ENCODE measurements around the gene RGS10.

The RGS10 gene, protein sequence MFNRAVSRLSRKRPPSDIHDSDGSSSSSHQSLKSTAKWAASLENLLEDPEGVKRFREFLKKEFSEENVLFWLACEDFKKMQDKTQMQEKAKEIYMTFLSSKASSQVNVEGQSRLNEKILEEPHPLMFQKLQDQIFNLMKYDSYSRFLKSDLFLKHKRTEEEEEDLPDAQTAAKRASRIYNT

DNA sequence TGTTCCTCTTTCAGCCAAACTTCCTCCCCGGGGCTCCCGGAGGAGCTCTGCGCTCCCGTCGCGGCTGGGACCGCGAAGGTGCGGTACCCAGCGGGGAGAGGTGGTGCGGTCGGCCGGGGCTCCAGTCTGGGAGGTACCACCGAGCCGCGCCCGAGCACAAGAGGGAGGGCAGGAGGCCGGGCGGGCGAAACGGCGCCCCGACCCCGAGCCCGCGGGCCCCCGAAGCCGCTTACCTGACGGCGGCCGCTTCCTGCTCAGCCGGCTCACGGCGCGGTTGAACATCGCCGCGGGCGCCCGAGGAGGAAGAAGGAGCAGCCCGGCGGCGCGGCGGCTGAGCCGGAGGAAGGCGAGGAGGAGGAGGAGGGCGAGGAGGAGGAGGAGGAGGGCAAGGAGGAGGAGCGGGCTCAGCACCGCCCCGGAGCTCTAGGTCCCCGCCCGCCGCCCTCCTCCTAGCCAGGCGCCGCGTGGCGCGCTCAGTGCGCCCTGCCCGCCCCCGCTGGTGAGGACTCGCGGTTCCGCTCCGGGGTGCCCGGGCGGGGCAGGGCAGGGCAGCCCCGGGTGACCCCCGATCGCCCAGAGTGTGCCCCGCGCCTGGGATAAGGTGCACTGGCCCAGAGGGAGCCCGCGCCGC, at the start of gene RGS10:
Gene RGS10, minus strand, starts transcription at position 363 of the 631 bp plus-strand sequence. Its CDS starts 81 bp downstream, at position 282.
- TF ChIP-seq, protein P1, sequence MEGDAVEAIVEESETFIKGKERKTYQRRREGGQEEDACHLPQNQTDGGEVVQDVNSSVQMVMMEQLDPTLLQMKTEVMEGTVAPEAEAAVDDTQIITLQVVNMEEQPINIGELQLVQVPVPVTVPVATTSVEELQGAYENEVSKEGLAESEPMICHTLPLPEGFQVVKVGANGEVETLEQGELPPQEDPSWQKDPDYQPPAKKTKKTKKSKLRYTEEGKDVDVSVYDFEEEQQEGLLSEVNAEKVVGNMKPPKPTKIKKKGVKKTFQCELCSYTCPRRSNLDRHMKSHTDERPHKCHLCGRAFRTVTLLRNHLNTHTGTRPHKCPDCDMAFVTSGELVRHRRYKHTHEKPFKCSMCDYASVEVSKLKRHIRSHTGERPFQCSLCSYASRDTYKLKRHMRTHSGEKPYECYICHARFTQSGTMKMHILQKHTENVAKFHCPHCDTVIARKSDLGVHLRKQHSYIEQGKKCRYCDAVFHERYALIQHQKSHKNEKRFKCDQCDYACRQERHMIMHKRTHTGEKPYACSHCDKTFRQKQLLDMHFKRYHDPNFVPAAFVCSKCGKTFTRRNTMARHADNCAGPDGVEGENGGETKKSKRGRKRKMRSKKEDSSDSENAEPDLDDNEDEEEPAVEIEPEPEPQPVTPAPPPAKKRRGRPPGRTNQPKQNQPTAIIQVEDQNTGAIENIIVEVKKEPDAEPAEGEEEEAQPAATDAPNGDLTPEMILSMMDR (conservative IDR thresholded peaks at IDR 0.05; ENCODE audit: control insufficient read depth, insufficient read depth, low read depth, low read length), result no peak
- peak; percentile 78 for DNase-seq (ENCODE audit: low read depth)
- H3K4me3 ChIP-seq (ENCODE audit: control insufficient read depth, low read depth, low read length), result peak within 1 kb of the TSS; percentile 80

DNA sequence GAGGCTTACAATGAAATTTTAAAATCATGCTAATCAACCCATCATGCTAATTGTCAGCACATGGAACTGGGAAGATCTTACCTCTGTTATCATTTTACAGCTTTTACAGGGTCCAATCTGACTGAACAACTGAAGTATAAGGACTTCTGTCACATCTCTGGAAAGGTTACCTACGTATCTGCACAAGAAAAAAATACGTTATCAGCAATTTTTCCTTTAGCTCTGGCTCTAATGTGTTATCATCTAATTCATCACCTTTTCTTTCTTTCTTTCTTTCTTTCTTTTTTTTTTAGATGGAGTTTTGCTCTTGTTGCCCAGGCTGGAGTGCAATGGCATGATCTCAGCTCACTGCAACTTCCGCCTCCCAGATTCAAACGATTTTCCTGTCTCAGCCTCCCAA, 45.6 kb upstream of the RGS10 start:
- TF ChIP-seq, protein P1 (conservative IDR thresholded peaks at IDR 0.05; ENCODE audit: control insufficient read depth, insufficient read depth, low read depth, low read length), result no peak
- no peak for DNase-seq (ENCODE audit: low read depth)
- H3K4me3 ChIP-seq (ENCODE audit: control insufficient read depth, low read depth, low read length), result no peak overlapping the region

DNA sequence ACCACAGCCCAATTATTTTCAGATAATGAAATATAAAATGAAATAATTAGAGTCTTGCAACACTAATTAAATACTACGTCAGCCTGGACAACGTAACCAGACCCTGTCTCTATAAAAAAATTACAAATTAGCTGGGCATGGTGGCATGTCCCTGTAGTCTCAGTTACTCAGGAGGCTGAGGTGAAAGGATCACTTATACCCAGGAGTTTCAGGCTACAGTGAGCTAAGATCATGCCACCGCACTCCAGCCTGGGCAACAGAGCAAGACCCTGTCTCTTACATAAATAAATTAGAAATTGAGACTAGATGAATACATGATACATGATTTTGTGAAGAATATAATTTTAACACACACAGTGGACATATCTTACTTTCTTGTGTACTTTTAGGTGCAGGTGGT, 35.8 kb upstream of the RGS10 start:
- DNase-seq (ENCODE audit: low read depth), result no peak
- TF ChIP-seq, protein P1 (conservative IDR thresholded peaks at IDR 0.05; ENCODE audit: control insufficient read depth, insufficient read depth, low read depth, low read length), result no peak
- H3K4me3 ChIP-seq (ENCODE audit: control insufficient read depth, low read depth, low read length), result no peak overlapping the region

DNA sequence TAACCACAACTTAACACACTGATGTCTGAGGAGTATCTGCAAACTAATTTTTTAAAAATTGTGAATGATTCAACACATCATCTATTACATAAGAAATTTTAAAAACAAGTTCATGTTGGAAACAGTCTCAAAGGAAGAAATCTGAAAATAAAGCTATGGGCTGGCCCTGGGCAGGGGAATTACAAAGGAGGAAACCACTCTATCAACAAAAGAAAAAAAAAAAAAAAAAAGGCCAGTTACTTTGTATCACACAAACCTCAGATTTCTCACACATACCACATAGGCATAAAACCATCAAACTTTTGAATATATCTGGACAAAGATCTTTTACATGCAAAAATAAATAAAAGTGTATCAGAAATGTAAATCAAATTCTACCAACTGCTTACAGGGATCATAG, 33.5 kb upstream of the RGS10 start:
- no peak for DNase-seq (ENCODE audit: low read depth)
- no peak overlapping the region for H3K4me3 ChIP-seq (ENCODE audit: control insufficient read depth, low read depth, low read length)
- TF ChIP-seq, protein P1 (conservative IDR thresholded peaks at IDR 0.05; ENCODE audit: control insufficient read depth, insufficient read depth, low read depth, low read length), result no peak

DNA sequence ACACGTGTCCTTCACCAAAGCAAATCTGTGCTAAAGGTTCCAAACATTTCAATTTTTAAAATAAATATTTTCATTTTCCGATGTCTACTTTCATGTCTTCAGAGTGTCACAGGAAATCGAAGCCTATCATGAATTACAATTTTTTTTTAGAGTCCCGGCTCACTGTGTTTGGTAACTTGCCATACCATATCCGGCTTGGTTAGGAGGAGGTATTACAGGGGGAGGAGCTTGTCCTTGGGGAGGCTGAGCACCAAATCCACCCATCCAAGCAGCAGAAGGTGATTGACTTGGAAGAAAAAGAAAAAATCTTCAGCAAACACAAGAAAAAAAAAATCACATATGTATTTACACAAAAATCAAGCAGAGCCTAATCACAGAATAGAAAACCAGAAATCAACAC, 33.0 kb upstream of the RGS10 start:
- no peak overlapping the region for H3K4me3 ChIP-seq (ENCODE audit: control insufficient read depth, low read depth, low read length)
- peak; percentile 49 for DNase-seq (ENCODE audit: low read depth)
- TF ChIP-seq, protein P1 (conservative IDR thresholded peaks at IDR 0.05; ENCODE audit: control insufficient read depth, insufficient read depth, low read depth, low read length), result no peak

DNA sequence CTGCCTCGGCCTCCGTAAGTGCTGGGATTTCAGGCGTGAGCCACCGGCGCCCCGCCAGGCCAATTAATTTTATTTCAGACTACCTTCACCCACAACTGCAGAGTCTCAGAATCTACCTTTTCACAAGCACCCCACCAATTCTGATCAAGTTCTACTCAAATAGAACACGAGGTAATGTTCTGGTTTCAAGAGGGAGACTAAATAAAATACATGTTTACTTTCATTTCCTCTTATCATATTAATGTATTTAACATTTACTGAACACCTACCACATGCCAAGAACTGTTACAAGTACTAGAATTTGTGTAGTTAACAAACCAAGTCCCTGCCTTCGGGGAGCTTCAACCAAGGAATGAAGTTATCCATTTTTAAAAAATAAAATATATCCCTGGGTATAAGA, 25.5 kb upstream of the RGS10 start:
- TF ChIP-seq, protein P1 (conservative IDR thresholded peaks at IDR 0.05; ENCODE audit: control insufficient read depth, insufficient read depth, low read depth, low read length), result no peak
- DNase-seq (ENCODE audit: low read depth), result no peak
- H3K4me3 ChIP-seq (ENCODE audit: control insufficient read depth, low read depth, low read length), result no peak overlapping the region
